Measurements from ENCODE around the gene TMEM30A. TPM values are rescaled to one million over a fixed set of nuclear protein-coding genes. Genes with fewer than 3 reads are reported as not detected.

TMEM30A gene
- total RNA-seq, 5 donors from 2014 or later (not counting 1 experiment from before 2014, with no cell fraction given): 43.4 to 67.6 (median 55.1) TPM

- no peaks in the 10 kb centered on the region for H3K36me3 ChIP-seq (ENCODE audit: control insufficient read depth in 2 of 2, extremely low read depth in 1 of 2, insufficient read depth in 1 of 2, low read length in 1 of 2)
- H3K9me3 ChIP-seq: no peaks in the 10 kb centered on the region
- H3K4me1 Mint-ChIP-seq: no peaks in the 10 kb centered on the region
- H3K27me3 Mint-ChIP-seq: peaks cover 23 to 37% of the 10 kb centered on the region in 2 donors
- no peak overlapping the region for H3K27ac ChIP-seq (ENCODE audit: low read length)
- H3K4me3 Mint-ChIP-seq: no peak overlapping the region
- H3K9me3 Mint-ChIP-seq: no peaks in the 10 kb centered on the region
- no peaks in the 10 kb centered on the region for H3K36me3 Mint-ChIP-seq
- H3K27ac Mint-ChIP-seq: no peak overlapping the region
- H3K4me1 ChIP-seq (ENCODE audit: control insufficient read depth in 1 of 2, extremely low read depth in 1 of 2, insufficient read depth in 2 of 2, low read length in 2 of 2): no peaks in the 10 kb centered on the region
- 78% methylated on average over 2 of the region's 2 CpGs for WGBS (ENCODE audit: insufficient coverage)
- ATAC-seq (replicated peaks in 1 of 4) (no peak), DNase-seq (no peak)
- CTCF ChIA-PET: no interaction called here
- H3K4me3 ChIP-seq (ENCODE audit: control insufficient read depth in 1 of 2, extremely low read depth in 1 of 2, low read length in 1 of 2): no peak overlapping the region
- POLR2A ChIA-PET: interaction anchor here in 1 of 2 donors (0.6 kb wide), 1 partner anchor 20 kb away, joined by 7 read pairs; no protein-coding TSS in a partner anchor
- H3K27me3 ChIP-seq (replicated peaks in 1 of 2; ENCODE audit: control insufficient read depth in 2 of 2, extremely low read depth in 1 of 2, insufficient read depth in 2 of 2, low read length in 1 of 2): no peaks in the 10 kb centered on the region
Observed at GRCh38 chr6:75318900-75319299, 34.3 kb upstream of the TMEM30A start.

- DNase-seq (no peak), ATAC-seq (replicated peaks in 1 of 4) (no peak)
- ChIA-PET CTCF (no interaction called here), POLR2A (no interaction called here)
- Mint-ChIP-seq H3K27ac (peak overlapping the region in 1 of 2 donors; percentile 13), H3K4me1 (no peaks in the 10 kb centered on the region), H3K27me3 (peaks cover 33 to 43% of the 10 kb centered on the region in 2 donors), H3K36me3 (no peaks in the 10 kb centered on the region), H3K9me3 (no peaks in the 10 kb centered on the region), H3K4me3 (no peak overlapping the region)
- no peaks in the 10 kb centered on the region for H3K9me3 ChIP-seq
- H3K4me1 ChIP-seq (ENCODE audit: control insufficient read depth in 1 of 2, extremely low read depth in 1 of 2, insufficient read depth in 2 of 2, low read length in 2 of 2): no peaks in the 10 kb centered on the region
- H3K36me3 ChIP-seq (ENCODE audit: control insufficient read depth in 2 of 2, extremely low read depth in 1 of 2, insufficient read depth in 1 of 2, low read length in 1 of 2): no peaks in the 10 kb centered on the region
- no peak overlapping the region for H3K27ac ChIP-seq (ENCODE audit: low read length)
- H3K4me3 ChIP-seq (ENCODE audit: control insufficient read depth in 1 of 2, extremely low read depth in 1 of 2, low read length in 1 of 2): no peak overlapping the region
- H3K27me3 ChIP-seq (replicated peaks in 1 of 2; ENCODE audit: control insufficient read depth in 2 of 2, extremely low read depth in 1 of 2, insufficient read depth in 2 of 2, low read length in 1 of 2): no peaks in the 10 kb centered on the region
- 58% methylated on average over 3 of the region's 4 CpGs for WGBS (ENCODE audit: insufficient coverage)
Observed at GRCh38 chr6:75317503-75318206, 33.1 kb upstream of the TMEM30A start.

GRCh38 chr6:75315978-75316377 lies 31.4 kb upstream of the TMEM30A start:
- Mint-ChIP-seq H3K27me3 (peaks cover 42 to 47% of the 10 kb centered on the region in 2 donors), H3K9me3 (no peaks in the 10 kb centered on the region), H3K4me3 (no peak overlapping the region), H3K36me3 (no peaks in the 10 kb centered on the region), H3K4me1 (no peaks in the 10 kb centered on the region), H3K27ac (no peak overlapping the region)
- POLR2A ChIA-PET: interaction anchor here in 1 of 2 donors (0.6 kb wide), 1 partner anchor 281 kb away, joined by 3 read pairs; no protein-coding TSS in a partner anchor
- Histone ChIP-seq H3K27ac (ENCODE audit: low read length) (no peak overlapping the region), H3K36me3 (ENCODE audit: control insufficient read depth in 2 of 2, extremely low read depth in 1 of 2, insufficient read depth in 1 of 2, low read length in 1 of 2) (no peaks in the 10 kb centered on the region), H3K4me1 (ENCODE audit: control insufficient read depth in 1 of 2, extremely low read depth in 1 of 2, insufficient read depth in 2 of 2, low read length in 2 of 2) (no peaks in the 10 kb centered on the region), H3K4me3 (ENCODE audit: control insufficient read depth in 1 of 2, extremely low read depth in 1 of 2, low read length in 1 of 2) (no peak overlapping the region), H3K9me3 (no peaks in the 10 kb centered on the region), H3K27me3 (replicated peaks in 1 of 2; ENCODE audit: control insufficient read depth in 2 of 2, extremely low read depth in 1 of 2, insufficient read depth in 2 of 2, low read length in 1 of 2) (peaks cover 0 to 8% of the 10 kb centered on the region in 2 experiments)
- no peak for ATAC-seq (replicated peaks in 1 of 4)
- no peak for DNase-seq
- CTCF ChIA-PET: no interaction called here

GRCh38 chr6:75308250-75308988 lies 23.8 kb upstream of the TMEM30A start:
- POLR2A ChIA-PET: no interaction called here
- Histone ChIP-seq H3K27me3 (replicated peaks in 1 of 2; ENCODE audit: control insufficient read depth in 2 of 2, extremely low read depth in 1 of 2, insufficient read depth in 2 of 2, low read length in 1 of 2) (peaks cover 0 to 13% of the 10 kb centered on the region in 2 experiments), H3K9me3 (no peaks in the 10 kb centered on the region), H3K36me3 (ENCODE audit: control insufficient read depth in 2 of 2, extremely low read depth in 1 of 2, insufficient read depth in 1 of 2, low read length in 1 of 2) (no peaks in the 10 kb centered on the region), H3K4me3 (ENCODE audit: control insufficient read depth in 1 of 2, extremely low read depth in 1 of 2, low read length in 1 of 2) (no peak overlapping the region), H3K4me1 (ENCODE audit: control insufficient read depth in 1 of 2, extremely low read depth in 1 of 2, insufficient read depth in 2 of 2, low read length in 2 of 2) (no peaks in the 10 kb centered on the region), H3K27ac (ENCODE audit: low read length) (no peak overlapping the region)
- H3K9me3 Mint-ChIP-seq: no peaks in the 10 kb centered on the region
- H3K4me3 Mint-ChIP-seq: no peak overlapping the region
- DNase-seq (no peak), ATAC-seq (replicated peaks in 1 of 4) (no peak)
- H3K36me3 Mint-ChIP-seq: no peaks in the 10 kb centered on the region
- CTCF ChIA-PET: interaction anchor here in 1 of 2 donors (0.6 kb wide), 1 partner anchor 13 kb away, joined by 3 read pairs; no protein-coding TSS in a partner anchor
- H3K27ac Mint-ChIP-seq: no peak overlapping the region
- 48% methylated on average over 4 of the region's 11 CpGs for WGBS (ENCODE audit: insufficient coverage)
- peaks cover 7 to 20% of the 10 kb centered on the region in 2 donors for H3K27me3 Mint-ChIP-seq
- peaks cover 0 to 12% (median 5%) of the 10 kb centered on the region in 3 donors for H3K4me1 Mint-ChIP-seq

- Mint-ChIP-seq H3K4me1 (peaks cover 0 to 12% (median 5%) of the 10 kb centered on the region in 3 donors), H3K27ac (no peak overlapping the region), H3K9me3 (no peaks in the 10 kb centered on the region), H3K27me3 (peaks cover 4 to 13% of the 10 kb centered on the region in 2 donors), H3K4me3 (no peak overlapping the region), H3K36me3 (no peaks in the 10 kb centered on the region)
- no peaks in the 10 kb centered on the region for H3K4me1 ChIP-seq (ENCODE audit: control insufficient read depth in 1 of 2, extremely low read depth in 1 of 2, insufficient read depth in 2 of 2, low read length in 2 of 2)
- no peak overlapping the region for H3K4me3 ChIP-seq (ENCODE audit: control insufficient read depth in 1 of 2, extremely low read depth in 1 of 2, low read length in 1 of 2)
- ChIA-PET POLR2A (no interaction called here), CTCF (no interaction called here)
- DNase-seq (no peak), ATAC-seq (replicated peaks in 1 of 4) (no peak)
- peaks cover 0 to 13% of the 10 kb centered on the region in 2 experiments for H3K27me3 ChIP-seq (replicated peaks in 1 of 2; ENCODE audit: control insufficient read depth in 2 of 2, extremely low read depth in 1 of 2, insufficient read depth in 2 of 2, low read length in 1 of 2)
- no CpG with 5 or more reads among the region's 2 CpGs for WGBS (ENCODE audit: insufficient coverage)
- H3K27ac ChIP-seq (ENCODE audit: low read length): no peak overlapping the region
- H3K36me3 ChIP-seq (ENCODE audit: control insufficient read depth in 2 of 2, extremely low read depth in 1 of 2, insufficient read depth in 1 of 2, low read length in 1 of 2): no peaks in the 10 kb centered on the region
- H3K9me3 ChIP-seq: no peaks in the 10 kb centered on the region
Observed at GRCh38 chr6:75307364-75308004, 22.9 kb upstream of the TMEM30A start.

- peak overlapping the region in 1 of 3 donors; percentile 11 for H3K4me3 Mint-ChIP-seq
- no peaks in the 10 kb centered on the region for H3K4me1 ChIP-seq (ENCODE audit: control insufficient read depth in 1 of 2, extremely low read depth in 1 of 2, insufficient read depth in 2 of 2, low read length in 2 of 2)
- DNase-seq (no peak), ATAC-seq (replicated peaks in 1 of 4) (peak; percentile 48 to 74 (median 66))
- CTCF ChIA-PET: interaction anchor here (0.7 to 1.0 kb wide), 2 partner anchors 12 to 65 kb away, joined by 4 to 5 read pairs; no protein-coding TSS in a partner anchor
- no peak overlapping the region for H3K4me3 ChIP-seq (ENCODE audit: control insufficient read depth in 1 of 2, extremely low read depth in 1 of 2, low read length in 1 of 2)
- no peaks in the 10 kb centered on the region for H3K9me3 Mint-ChIP-seq
- no CpG with 5 or more reads among the region's 3 CpGs for WGBS (ENCODE audit: insufficient coverage)
- peaks cover 0 to 12% (median 5%) of the 10 kb centered on the region in 3 donors for H3K4me1 Mint-ChIP-seq
- peaks cover 0 to 6% of the 10 kb centered on the region in 2 donors for H3K27me3 Mint-ChIP-seq
- no peaks in the 10 kb centered on the region for H3K9me3 ChIP-seq
- H3K27me3 ChIP-seq (replicated peaks in 1 of 2; ENCODE audit: control insufficient read depth in 2 of 2, extremely low read depth in 1 of 2, insufficient read depth in 2 of 2, low read length in 1 of 2): peaks cover 0 to 5% of the 10 kb centered on the region in 2 experiments
- H3K36me3 ChIP-seq (ENCODE audit: control insufficient read depth in 2 of 2, extremely low read depth in 1 of 2, insufficient read depth in 1 of 2, low read length in 1 of 2): no peaks in the 10 kb centered on the region
- H3K27ac Mint-ChIP-seq: peak overlapping the region; percentile 46 to 79
- H3K36me3 Mint-ChIP-seq: no peaks in the 10 kb centered on the region
- POLR2A ChIA-PET: interaction anchor here in 1 of 2 donors (0.6 kb wide), 1 partner anchor 13 kb away, joined by 3 read pairs; no protein-coding TSS in a partner anchor
- H3K27ac ChIP-seq (ENCODE audit: low read length): no peak overlapping the region
Observed at GRCh38 chr6:75306064-75306463, 21.5 kb upstream of the TMEM30A start.
